OCI-LY3 (cell line): Measurements from ENCODE around the gene ARHGAP10.

Experiments
- EZH2phosphoT487 ChIP-seq: fragments of 200-600 bp; shearing (Covaris generic); IDR thresholded peaks from 2 replicates; pipeline ENCODE4 v1.6.1; 2018; ENCODE audit warnings: antibody characterized with exemption, mixed run types, low read depth
- TF ChIP-seq, protein P1 (sequence below): fragments of 200-600, 300-600 bp; sonication (generic); IDR thresholded peaks from 2 replicates; pipeline ENCODE4 v1.5.1; 2014; ENCODE audit warnings: antibody characterized with exemption, low read length, low read depth

DNA sequence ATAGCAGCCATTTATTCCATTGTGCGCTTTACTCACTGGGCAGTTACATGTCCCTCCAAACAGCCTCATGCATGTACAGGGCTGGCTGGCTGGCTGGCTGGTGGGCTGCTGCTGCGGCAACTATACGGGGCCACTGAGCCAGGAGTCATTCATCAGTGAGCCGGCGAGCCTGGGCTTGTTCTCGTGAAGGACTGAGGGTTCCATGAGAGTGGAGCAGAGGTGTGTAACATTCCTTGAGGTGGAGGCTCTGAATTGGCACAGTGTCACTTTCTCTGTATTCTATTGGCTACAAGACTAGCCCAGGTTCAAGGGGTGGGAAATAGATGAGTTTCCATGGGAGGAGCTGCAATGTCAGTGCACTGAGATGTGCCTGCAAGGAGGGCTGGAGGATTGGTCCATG lies 89.1 kb downstream of the ARHGAP10 start:
- TF ChIP-seq, protein P1, sequence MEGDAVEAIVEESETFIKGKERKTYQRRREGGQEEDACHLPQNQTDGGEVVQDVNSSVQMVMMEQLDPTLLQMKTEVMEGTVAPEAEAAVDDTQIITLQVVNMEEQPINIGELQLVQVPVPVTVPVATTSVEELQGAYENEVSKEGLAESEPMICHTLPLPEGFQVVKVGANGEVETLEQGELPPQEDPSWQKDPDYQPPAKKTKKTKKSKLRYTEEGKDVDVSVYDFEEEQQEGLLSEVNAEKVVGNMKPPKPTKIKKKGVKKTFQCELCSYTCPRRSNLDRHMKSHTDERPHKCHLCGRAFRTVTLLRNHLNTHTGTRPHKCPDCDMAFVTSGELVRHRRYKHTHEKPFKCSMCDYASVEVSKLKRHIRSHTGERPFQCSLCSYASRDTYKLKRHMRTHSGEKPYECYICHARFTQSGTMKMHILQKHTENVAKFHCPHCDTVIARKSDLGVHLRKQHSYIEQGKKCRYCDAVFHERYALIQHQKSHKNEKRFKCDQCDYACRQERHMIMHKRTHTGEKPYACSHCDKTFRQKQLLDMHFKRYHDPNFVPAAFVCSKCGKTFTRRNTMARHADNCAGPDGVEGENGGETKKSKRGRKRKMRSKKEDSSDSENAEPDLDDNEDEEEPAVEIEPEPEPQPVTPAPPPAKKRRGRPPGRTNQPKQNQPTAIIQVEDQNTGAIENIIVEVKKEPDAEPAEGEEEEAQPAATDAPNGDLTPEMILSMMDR: no peak
- TF ChIP-seq EZH2phosphoT487: no peak
